Upper lobe of left lung (tissue), 6 donors: ENCODE results near the gene MKRN1. TPM values are rescaled to one million over a fixed set of nuclear protein-coding genes. Genes with fewer than 3 reads are reported as not detected.

Experiments used
- ATAC-seq, 2 donors: fragments of 200-7000 bp; cut with Tn5 transposase; one replicate each; pipeline ENCODE4 v1.9.1; 2022; ENCODE audit warnings: mild to moderate bottlenecking in 2 of 2, moderate library complexity in 2 of 2; ENCODE audit not compliant: low FRiP score in 2 of 2
- DNase-seq, 2 donors: peaks; one replicate each; pipeline ENCODE4 v3.0.0-alpha.2; 2019 to 2020
- H3K27ac ChIP-seq, 4 donors: fragments of 200-600 bp; sonication (generic); one replicate each; pipeline ENCODE4 v1.5.1; 2016 to 2019
- H3K27me3 ChIP-seq, 4 donors: fragments of 200-600 bp; sonication (generic); one replicate each; pipeline ENCODE4 v1.5.1; 2017 to 2019
- H3K36me3 ChIP-seq, 4 donors: fragments of 200-600 bp; sonication (generic); one replicate each; pipeline ENCODE4 v1.5.1; 2016 to 2019
- H3K4me1 ChIP-seq, 4 donors: fragments of 200-600 bp; sonication (generic); one replicate each; pipeline ENCODE4 v1.5.1; 2018 to 2019
- H3K4me3 ChIP-seq, 4 donors: fragments of 200-600 bp; sonication (generic); one replicate each; pipeline ENCODE4 v1.5.1; 2017 to 2019; ENCODE audit warnings: mild to moderate bottlenecking in 2 of 4, moderate library complexity in 1 of 4
- H3K9me3 ChIP-seq, 4 donors: fragments of 200-600 bp; sonication (generic); one replicate each; pipeline ENCODE4 v1.5.1; 2018 to 2019
- CTCF ChIP-seq, 6 experiments: fragments of 450-650 bp in 4 of 6; fragments of 200-600 bp in 2 of 6; sonication (generic) in 2 of 6; IDR thresholded peaks; one replicate each; pipeline ENCODE4 v1.5.1; 2016 to 2019; ENCODE audit warnings: antibody characterized with exemption in 6 of 6
- EP300 ChIP-seq, 4 donors: sonication (generic); formaldehyde crosslinking; IDR thresholded peaks; one replicate each; pipeline ENCODE4 v1.5.1; 2017; ENCODE audit warnings: antibody characterized with exemption in 4 of 4, control low read depth in 2 of 4
- POLR2A ChIP-seq, 4 donors: fragments of 450-650 bp; IDR thresholded peaks; one replicate each; pipeline ENCODE4 v1.5.1; 2016 to 2017; ENCODE audit warnings: antibody characterized with exemption in 4 of 4, mild to moderate bottlenecking in 2 of 4
- POLR2AphosphoS5 ChIP-seq, 2 donors: sonication (generic); formaldehyde crosslinking; IDR thresholded peaks; one replicate each; pipeline ENCODE4 v1.5.1; 2017; ENCODE audit warnings: antibody characterized with exemption in 2 of 2
- WGBS, 2 donors: methylation state at CpG; one replicate each; pipeline ENCODE4 v1.1.5; 2017 to 2018; 5-methylcytosine and 5-hydroxymethylcytosine counted together
- total RNA-seq, 6 donors: library from RNA; depleted of rRNA in 4 of 6; stranded (reverse); fragments of >200 nt in 4 of 6; gene quantifications; one replicate each; pipeline versions ENCODE4 v1.1.0 to v1.2.1, GENCODE V29; 2016 to 2021
- donor health status: DM: no; HTN: no; CAD: no; lungs with moderate emphysema.
- donor health status: DM: no; HTN: yes; CAD: no; lungs with severe emphysema.

The MKRN1 gene
- total RNA-seq, 6 donors from 2014 or later, result 64.9 to 123 (median 97.9) TPM

GRCh38 chr7:140497241-140497769 lies 18.0 kb upstream of the MKRN1 start:
- ATAC-seq, result no peak
- H3K27me3 ChIP-seq, result no peaks in the 10 kb centered on the region

DNA sequence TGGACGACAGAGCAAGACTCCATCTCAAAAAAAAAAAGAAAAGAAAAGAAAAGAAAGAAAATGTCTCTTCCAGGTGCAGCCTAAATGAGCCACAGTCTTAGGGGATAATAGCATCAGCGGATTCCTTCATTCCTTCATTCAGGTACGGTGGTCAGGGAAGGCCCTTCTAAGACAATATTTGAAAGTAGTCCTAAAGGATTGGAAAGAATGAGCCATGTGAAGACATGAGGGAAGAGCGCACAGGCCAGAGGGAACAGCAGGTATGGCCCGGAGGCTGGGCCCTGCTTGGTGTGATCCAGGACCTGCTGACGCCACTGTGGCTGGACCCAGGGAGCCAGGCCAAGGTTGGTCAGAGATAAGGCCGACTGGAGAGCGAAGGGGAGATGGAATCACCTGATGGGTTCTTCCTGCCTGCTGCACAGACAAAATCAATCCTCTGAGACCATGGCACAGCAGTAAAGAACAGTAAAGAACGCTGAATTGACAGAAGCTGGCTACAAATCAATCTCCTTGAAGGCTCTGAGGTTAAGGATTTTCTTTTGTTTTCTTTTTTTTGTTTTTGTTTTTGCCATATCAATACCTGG lies 16.3 kb upstream of the MKRN1 start:
- no peak for ATAC-seq
- no peak for TF ChIP-seq POLR2AphosphoS5 (IDR thresholded peaks at IDR 0.05)
- TF ChIP-seq POLR2A (IDR thresholded peaks at IDR 0.05), result no peak
- Histone ChIP-seq H3K9me3 (no peaks in the 10 kb centered on the region), H3K36me3 (no peaks in the 10 kb centered on the region), H3K27ac (no peak overlapping the region), H3K27me3 (no peaks in the 10 kb centered on the region), H3K4me3 (no peak overlapping the region), H3K4me1 (no peaks in the 10 kb centered on the region)
- whole genome bisulfite sequencing, 2 donors, result 89 to 90% methylated on average over 9 of the region's 9 CpGs
- no peak for DNase-seq

More at GRCh38 chr7:140497241-140497769, 18.0 kb upstream of the MKRN1 start:
- H3K4me1 ChIP-seq, result no peaks in the 10 kb centered on the region
- DNase-seq, result no peak
- 72 to 73% methylated on average over 5 of the region's 5 CpGs for WGBS, 2 donors
- H3K36me3 ChIP-seq, result no peaks in the 10 kb centered on the region
- no peaks in the 10 kb centered on the region for H3K9me3 ChIP-seq
- TF ChIP-seq POLR2AphosphoS5 (IDR thresholded peaks at IDR 0.05) (no peak), POLR2A (IDR thresholded peaks at IDR 0.05) (no peak), EP300 (IDR thresholded peaks at IDR 0.05) (no peak), CTCF (IDR thresholded peaks at IDR 0.05) (no peak)
- H3K4me3 ChIP-seq, result no peak overlapping the region
- no peak overlapping the region for H3K27ac ChIP-seq

DNA sequence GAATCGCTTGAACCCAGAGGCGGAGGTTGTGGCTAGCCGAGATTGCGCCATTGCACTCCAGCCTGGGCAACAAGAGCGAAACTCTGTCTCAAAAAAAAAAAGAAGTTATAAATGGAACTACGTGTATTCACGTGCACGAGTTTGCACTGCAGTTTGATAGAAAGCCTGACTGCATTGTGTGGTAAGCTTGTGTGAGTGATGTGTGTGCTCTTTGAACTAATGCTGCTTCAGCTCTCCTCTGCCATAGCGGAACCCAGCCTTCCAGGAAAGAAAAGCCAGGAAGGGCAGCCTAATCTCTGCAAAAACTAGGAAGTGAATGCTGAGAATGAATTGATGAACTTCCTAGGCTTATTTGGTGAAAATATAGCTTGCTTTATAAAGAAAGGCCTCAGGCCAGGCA lies 15.6 kb upstream of the MKRN1 start:
- 75 to 78% methylated on average over 9 of the region's 9 CpGs for WGBS, 2 donors
- Histone ChIP-seq H3K27me3 (no peaks in the 10 kb centered on the region), H3K4me1 (no peaks in the 10 kb centered on the region), H3K9me3 (no peaks in the 10 kb centered on the region), H3K36me3 (no peaks in the 10 kb centered on the region), H3K27ac (no peak overlapping the region), H3K4me3 (no peak overlapping the region)
- ATAC-seq (peak in 1 of 2 donors; percentile 67), DNase-seq (peak in 1 of 2 donors; percentile 28)
- TF ChIP-seq POLR2AphosphoS5 (IDR thresholded peaks at IDR 0.05) (no peak), CTCF (IDR thresholded peaks at IDR 0.05) (no peak), POLR2A (IDR thresholded peaks at IDR 0.05) (no peak), EP300 (IDR thresholded peaks at IDR 0.05) (no peak)

DNA sequence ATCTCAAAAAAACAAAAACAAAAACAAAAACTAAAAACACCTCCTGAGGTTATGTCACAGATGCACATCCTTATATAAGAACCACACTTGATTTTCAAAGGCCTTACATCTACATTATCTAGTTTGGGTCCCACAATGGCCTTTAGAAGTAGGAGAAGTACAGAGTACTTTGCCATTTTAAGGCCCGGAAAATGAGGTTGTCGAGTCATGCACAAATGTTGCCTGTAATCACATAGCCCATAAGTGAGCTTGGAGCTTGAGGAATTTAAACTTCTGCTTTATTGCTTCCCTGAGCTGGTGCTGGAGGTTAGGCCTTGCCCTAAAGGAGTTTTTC lies 9.7 kb upstream of the MKRN1 start:
- peaks cover 4 to 8% (median 7%) of the 10 kb centered on the region in 4 donors for H3K4me1 ChIP-seq
- ATAC-seq, result no peak
- H3K27me3 ChIP-seq, result no peaks in the 10 kb centered on the region
- no peak for DNase-seq
- no peaks in the 10 kb centered on the region for H3K36me3 ChIP-seq
- no peaks in the 10 kb centered on the region for H3K9me3 ChIP-seq
- no peak overlapping the region for H3K4me3 ChIP-seq
- TF ChIP-seq EP300 (IDR thresholded peaks at IDR 0.05) (no peak), CTCF (IDR thresholded peaks at IDR 0.05) (no peak), POLR2AphosphoS5 (IDR thresholded peaks at IDR 0.05) (no peak), POLR2A (IDR thresholded peaks at IDR 0.05) (no peak)
- H3K27ac ChIP-seq, result no peak overlapping the region
- WGBS, 2 donors, result 65 to 75% methylated on average over 2 of the region's 2 CpGs

GRCh38 chr7:140485500-140486265 lies 6.4 kb upstream of the MKRN1 start:
- Histone ChIP-seq H3K27ac (peak overlapping the region in 1 of 4 donors; percentile 53), H3K4me1 (peaks cover 4 to 8% (median 7%) of the 10 kb centered on the region in 4 donors), H3K4me3 (no peak overlapping the region), H3K9me3 (no peaks in the 10 kb centered on the region), H3K36me3 (no peaks in the 10 kb centered on the region), H3K27me3 (no peaks in the 10 kb centered on the region)
- TF ChIP-seq POLR2A (IDR thresholded peaks at IDR 0.05), result no peak
- TF ChIP-seq CTCF (IDR thresholded peaks at IDR 0.05), result no peak
- TF ChIP-seq POLR2AphosphoS5 (IDR thresholded peaks at IDR 0.05), result no peak
- no peak for TF ChIP-seq EP300 (IDR thresholded peaks at IDR 0.05)
- DNase-seq, result no peak
- no peak for ATAC-seq
- 66 to 71% methylated on average over 11 to 14 of the region's 14 CpGs for WGBS, 2 donors
